ACC112 (cell line): Measurements from ENCODE around the gene CDH24.

ENCODE experiments used
- H2AFZ ChIP-seq: fragments of 200-600 bp; sonication (generic); one replicate; pipeline ENCODE4 v1.6.0; 2017; ENCODE audit warnings: antibody characterized with exemption, low read length; ENCODE audit not compliant: unreplicated experiment
- H3K27ac ChIP-seq: fragments of 200-600 bp; sonication (generic); 2 replicates; pipeline ENCODE4 v1.5.1; 2014; ENCODE audit warnings: low read depth, mild to moderate bottlenecking, antibody characterized with exemption, low read length, moderate library complexity
- H3K27me3 ChIP-seq: fragments of 200-600 bp; sonication (generic); 2 replicates; pipeline ENCODE4 v1.6.1; 2014; ENCODE audit warnings: mild to moderate bottlenecking, antibody characterized with exemption, low read length, moderate library complexity, mixed read lengths; ENCODE audit not compliant: insufficient read depth
- H3K36me3 ChIP-seq: fragments of 200-600 bp; sonication (generic); 2 replicates; pipeline ENCODE4 v1.6.1; 2016; ENCODE audit warnings: mild to moderate bottlenecking, antibody characterized with exemption, low read length, moderate library complexity, mixed read lengths; ENCODE audit not compliant: insufficient read depth
- H3K4me1 ChIP-seq: fragments of 200-600 bp; sonication (generic); one replicate; pipeline ENCODE4 v1.6.1; 2016; ENCODE audit warnings: low read length, mixed read lengths; ENCODE audit not compliant: insufficient read depth, unreplicated experiment, control insufficient read depth
- H3K4me3 ChIP-seq: fragments of 200-600 bp; sonication (generic); 2 replicates; pipeline ENCODE4 v1.5.1; 2014; ENCODE audit warnings: mild to moderate bottlenecking, low read depth, low read length
- H3K79me2 ChIP-seq: fragments of 200-600 bp; sonication (generic); one replicate; pipeline ENCODE4 v1.6.0; 2016; ENCODE audit warnings: low read length; ENCODE audit not compliant: control insufficient read depth, unreplicated experiment, insufficient read depth

The CDH24 gene

DNA sequence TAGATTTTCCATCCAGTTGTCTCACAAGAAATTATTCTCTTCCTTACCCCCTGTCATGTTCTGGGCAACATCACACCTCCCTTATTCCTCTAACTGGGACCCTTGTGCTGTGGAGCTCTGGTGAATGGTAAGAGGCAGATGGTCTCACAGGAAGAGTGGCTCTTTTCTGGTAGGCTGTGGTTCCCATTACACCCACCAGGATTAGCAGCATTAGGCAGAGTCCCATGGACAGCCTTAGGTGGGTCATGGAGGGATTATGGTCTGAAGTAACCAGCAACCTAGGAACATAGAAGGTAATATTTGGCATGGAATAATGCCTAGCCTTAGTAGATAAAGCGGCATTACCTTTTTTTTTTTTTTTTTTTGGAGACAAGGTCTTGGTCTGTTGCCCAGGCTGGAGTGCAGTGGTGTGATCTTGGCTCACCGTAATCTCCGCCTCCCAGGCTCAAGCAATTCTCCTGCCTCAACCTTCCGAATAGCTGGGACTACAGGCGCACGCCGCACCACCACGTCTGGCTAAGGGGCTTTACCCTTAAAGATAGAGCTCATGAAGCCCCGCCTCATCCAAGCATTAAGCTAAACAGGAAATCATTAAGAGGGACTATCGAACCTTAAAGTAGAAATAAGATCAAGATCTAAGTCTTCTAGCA lies 42.0 kb upstream of the CDH24 start:
- no peak overlapping the region for H3K27ac ChIP-seq
- H3K79me2 ChIP-seq: peaks cover 40% of the 10 kb centered on the region
- H3K27me3 ChIP-seq: no peaks in the 10 kb centered on the region
- no peak overlapping the region for H3K4me3 ChIP-seq
- H3K36me3 ChIP-seq: peaks cover 20% of the 10 kb centered on the region
- H3K4me1 ChIP-seq: peaks cover 14% of the 10 kb centered on the region
- H2AFZ ChIP-seq: no peak overlapping the region

DNA sequence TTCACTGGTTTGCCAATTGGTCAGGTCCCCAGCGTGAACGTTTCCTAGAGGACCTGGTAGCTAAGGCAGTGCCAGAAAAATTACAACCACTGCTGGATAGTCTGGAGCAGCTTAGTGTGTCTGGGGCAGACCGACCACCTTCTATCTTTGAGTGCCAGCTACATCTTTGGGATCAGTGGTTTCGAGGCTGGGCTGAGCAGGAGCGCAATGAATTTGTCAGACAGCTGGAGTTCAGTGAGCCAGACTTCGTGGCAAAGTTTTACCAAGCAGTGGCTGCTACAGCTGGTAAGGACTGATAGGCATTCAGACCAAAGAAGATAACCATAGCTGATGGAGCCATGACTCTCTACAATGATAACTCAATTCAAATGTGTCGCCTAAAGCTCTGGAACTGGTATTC lies 40.5 kb upstream of the CDH24 start:
- peaks cover 24% of the 10 kb centered on the region for H3K4me1 ChIP-seq
- H2AFZ ChIP-seq: no peak overlapping the region
- peaks cover 26% of the 10 kb centered on the region for H3K36me3 ChIP-seq
- H3K4me3 ChIP-seq: peak overlapping the region; percentile 83
- H3K27me3 ChIP-seq: no peaks in the 10 kb centered on the region
- no peak overlapping the region for H3K27ac ChIP-seq
- H3K79me2 ChIP-seq: peaks cover 56% of the 10 kb centered on the region

DNA sequence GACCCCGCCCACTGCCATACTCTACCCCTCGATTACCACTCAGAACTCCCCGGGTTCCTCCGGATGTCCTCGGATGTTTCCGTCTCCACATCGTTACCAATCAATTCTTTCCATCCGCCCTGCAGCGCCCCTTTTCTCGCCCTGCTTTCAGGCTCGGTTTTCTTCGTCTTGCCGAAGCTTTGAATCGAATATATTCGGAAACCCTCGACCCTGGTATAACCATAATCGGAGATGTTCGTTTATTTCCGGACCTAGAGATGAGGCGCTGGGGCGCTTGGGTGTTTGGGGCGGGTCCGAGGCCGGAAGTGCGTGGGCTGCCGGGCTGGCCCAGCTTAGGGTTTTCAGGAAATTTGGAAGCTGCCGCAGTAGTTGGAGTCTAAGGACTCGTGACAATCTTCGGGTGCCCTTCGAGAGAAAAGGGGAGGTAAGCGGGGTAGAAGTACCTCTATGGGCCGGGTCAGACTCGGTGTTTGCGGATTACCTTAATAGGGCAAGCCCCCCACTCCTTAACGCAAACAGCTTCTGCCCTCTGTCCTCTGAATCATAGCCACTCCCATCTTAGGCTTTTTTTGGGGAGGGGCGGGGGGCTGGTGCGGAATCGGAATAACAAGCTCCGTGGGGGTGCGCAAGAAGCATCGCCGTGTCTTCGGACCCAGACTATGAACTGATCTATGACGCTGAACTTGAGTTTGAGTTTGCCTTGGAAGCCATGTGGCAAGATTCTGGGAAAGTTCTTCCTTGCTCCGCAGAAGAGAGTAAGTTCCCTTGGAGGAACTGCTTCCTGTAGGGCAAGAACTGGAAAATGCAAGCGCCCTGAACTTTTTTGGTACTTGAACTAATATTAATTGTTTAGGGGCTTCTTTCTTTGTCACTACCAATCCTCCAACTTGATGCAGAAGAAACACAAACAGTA lies 38.1 kb upstream of the CDH24 start, which contains the start of gene C14orf119:
Gene C14orf119 (plus strand): TSS at position 310 of the 913 bp plus-strand sequence. CDS start 2,154 bp downstream, outside the sequence.
- H3K36me3 ChIP-seq: peaks cover 33% of the 10 kb centered on the region
- H3K27ac ChIP-seq: peak within 1 kb of the TSS; percentile 88
- peaks cover 33% of the 10 kb centered on the region for H3K4me1 ChIP-seq
- H3K79me2 ChIP-seq: peaks cover 73% of the 10 kb centered on the region
- peak within 1 kb of the TSS; percentile 83 for H3K4me3 ChIP-seq
- H2AFZ ChIP-seq: peak within 1 kb of the TSS; percentile 83
- no peaks in the 10 kb centered on the region for H3K27me3 ChIP-seq

DNA sequence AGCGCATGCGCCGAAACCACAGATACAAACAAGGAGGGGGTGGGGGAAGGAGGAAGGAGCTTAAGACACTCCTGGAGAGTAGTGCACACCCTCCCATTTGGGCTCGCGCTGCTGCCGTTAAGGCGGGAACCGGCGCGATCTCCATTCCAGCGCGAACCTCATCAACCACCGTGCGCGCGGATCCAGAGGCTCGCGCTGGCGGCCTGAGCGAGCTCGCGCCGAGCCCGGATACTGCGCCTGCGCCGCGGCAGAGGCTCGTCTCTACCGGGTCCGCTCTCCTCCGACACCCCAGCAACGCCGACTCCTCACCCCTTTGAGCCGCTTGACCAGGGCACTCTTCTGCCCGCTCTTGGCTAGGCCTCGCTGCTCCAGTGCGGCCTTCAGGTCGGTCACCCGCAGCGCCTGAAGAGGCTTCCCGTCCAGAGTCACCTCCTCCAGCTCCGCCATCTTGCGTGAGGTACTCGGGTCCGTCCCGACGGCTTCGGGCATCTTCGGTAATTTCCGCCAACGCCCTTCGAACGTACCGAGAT lies 37.4 kb upstream of the CDH24 start, which contains the start of gene ACIN1:
Gene ACIN1 (minus strand): TSS at position 471 of the 530 bp plus-strand sequence. CDS start 24 bp downstream, at position 447.
- Histone ChIP-seq H3K27ac (peak within 1 kb of the TSS; percentile 88), H3K4me3 (peak within 1 kb of the TSS; percentile 83), H3K79me2 (peaks cover 80% of the 10 kb centered on the region), H2AFZ (peak within 1 kb of the TSS; percentile 83), H3K27me3 (no peaks in the 10 kb centered on the region), H3K4me1 (peaks cover 33% of the 10 kb centered on the region), H3K36me3 (peaks cover 40% of the 10 kb centered on the region)

DNA sequence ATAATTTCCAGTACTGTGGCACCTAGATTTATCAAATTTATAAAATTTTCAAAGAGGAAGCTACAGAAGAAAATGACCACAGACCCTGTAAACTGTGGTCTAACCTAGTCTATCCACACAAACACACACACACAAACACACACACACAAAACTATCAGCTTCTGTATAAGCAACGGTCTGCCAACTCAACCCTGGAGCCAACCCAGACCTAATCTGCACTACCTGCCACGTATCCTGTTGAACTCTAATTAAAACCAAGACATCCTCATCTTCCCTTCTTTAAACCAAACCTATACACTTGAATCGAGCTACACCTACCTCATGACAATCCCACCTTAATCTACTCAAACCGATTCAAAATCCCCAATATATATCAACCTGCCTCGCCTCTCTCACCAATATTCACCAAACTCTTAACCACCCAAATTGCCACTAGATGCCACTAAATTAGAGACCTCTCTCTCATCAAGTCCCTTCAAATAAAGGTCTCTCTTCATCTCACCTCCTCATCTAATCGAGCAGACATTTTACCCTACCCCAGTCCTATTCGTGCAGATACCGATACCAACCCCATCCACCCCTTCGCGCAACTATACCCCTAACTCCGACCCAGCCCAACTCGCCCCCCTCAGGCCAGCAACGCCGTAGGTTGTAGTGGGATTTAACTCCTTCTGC lies 36.8 kb upstream of the CDH24 start:
- peaks cover 44% of the 10 kb centered on the region for H3K36me3 ChIP-seq
- peak overlapping the region; percentile 83 for H2AFZ ChIP-seq
- H3K4me1 ChIP-seq: peaks cover 33% of the 10 kb centered on the region
- H3K79me2 ChIP-seq: peaks cover 76% of the 10 kb centered on the region
- H3K27ac ChIP-seq: peak overlapping the region; percentile 88
- H3K4me3 ChIP-seq: peak overlapping the region; percentile 83
- no peaks in the 10 kb centered on the region for H3K27me3 ChIP-seq

DNA sequence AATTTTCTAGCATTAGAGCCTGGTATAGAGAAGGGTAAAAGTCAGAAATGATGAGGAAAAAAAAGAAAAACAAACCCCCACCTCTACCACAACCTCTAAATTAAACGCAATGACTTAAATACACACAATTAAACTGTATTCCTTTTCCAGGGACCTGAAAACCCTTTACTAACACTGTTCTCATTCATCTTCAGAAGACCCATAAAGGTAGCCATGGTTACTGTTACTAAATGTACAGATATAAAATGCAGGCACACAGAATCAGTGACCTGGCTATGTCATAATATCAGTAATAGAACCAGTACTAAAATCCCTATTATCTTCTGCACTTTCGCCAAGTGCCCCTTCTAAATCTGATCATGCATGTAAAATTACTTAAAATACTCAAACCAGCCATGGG lies 36.2 kb upstream of the CDH24 start:
- peak overlapping the region; percentile 83 for H3K4me3 ChIP-seq
- H3K27me3 ChIP-seq: no peaks in the 10 kb centered on the region
- peaks cover 33% of the 10 kb centered on the region for H3K4me1 ChIP-seq
- peaks cover 73% of the 10 kb centered on the region for H3K79me2 ChIP-seq
- H3K27ac ChIP-seq: no peak overlapping the region; the same call in 1 of the 2 replicates
- peaks cover 41% of the 10 kb centered on the region for H3K36me3 ChIP-seq
- no peak overlapping the region for H2AFZ ChIP-seq

DNA sequence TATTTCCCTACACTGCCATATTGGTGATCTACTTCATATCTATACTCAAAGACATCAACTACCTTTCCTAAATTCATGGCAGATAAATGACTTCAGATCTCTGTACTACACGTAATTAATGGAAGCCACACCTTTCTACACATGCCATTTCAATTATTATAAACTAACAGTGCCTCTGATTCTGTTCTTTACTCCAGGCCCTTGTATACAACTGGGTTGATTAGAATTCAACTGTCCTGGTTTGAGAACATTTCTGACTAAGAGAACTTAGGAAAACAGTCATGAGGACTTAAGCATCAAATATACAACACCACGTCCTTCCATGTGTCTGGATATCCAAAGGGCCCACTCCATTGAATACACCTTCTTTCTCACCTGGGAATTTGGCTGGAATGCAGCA lies 35.8 kb upstream of the CDH24 start:
- H3K36me3 ChIP-seq: peaks cover 41% of the 10 kb centered on the region
- no peak overlapping the region for H2AFZ ChIP-seq
- H3K27ac ChIP-seq: no peak overlapping the region
- H3K27me3 ChIP-seq: no peaks in the 10 kb centered on the region
- H3K4me1 ChIP-seq: peaks cover 33% of the 10 kb centered on the region
- H3K4me3 ChIP-seq: peak overlapping the region; percentile 83
- H3K79me2 ChIP-seq: peaks cover 70% of the 10 kb centered on the region

DNA sequence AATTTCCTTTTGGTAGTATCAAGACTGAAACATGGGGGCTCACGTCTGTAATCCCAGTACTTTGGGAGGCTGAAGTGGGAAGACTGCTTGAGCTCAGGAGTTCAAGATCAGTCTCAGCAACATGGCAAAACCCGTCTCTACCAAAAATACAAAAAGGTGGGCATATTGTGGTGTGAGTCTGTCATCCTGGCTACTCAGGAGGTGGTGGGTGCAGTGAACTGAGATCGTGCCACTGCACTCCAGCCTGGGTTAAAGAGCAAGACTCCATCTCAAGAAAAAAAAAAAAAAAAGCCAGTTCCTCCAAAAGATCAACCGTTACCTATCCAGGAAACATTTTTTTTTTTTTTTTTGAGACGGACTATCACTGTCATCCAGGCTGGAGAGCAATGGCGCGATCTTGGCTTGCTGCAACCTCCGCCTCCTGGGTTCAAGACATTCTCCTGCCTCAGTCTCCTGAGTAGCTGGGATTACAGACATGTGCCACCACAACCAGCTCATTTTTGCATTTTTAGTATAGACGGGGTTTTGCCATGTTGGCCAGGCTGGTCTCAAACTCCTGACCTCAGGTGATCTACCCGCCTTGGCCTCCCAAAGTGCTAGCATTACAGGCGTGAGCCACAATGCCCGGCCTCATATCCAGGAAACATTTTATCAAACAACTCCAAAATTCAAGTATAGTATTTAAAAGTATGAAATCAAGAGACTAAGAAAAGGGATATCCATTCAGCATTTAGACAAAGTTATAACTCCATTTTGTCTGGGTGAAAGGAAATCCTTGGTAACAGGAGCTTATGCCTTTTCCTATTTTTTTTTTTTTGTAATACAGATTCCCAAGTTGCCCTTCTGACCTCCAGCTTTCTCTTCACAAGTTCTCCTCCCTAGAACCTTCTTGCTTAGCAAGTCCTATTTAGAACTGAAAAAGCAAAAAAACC lies 34.2 kb upstream of the CDH24 start:
- no peak overlapping the region for H3K27ac ChIP-seq
- peaks cover 67% of the 10 kb centered on the region for H3K79me2 ChIP-seq
- H2AFZ ChIP-seq: no peak overlapping the region
- peaks cover 37% of the 10 kb centered on the region for H3K36me3 ChIP-seq
- no peak overlapping the region for H3K4me3 ChIP-seq
- no peaks in the 10 kb centered on the region for H3K27me3 ChIP-seq
- peaks cover 22% of the 10 kb centered on the region for H3K4me1 ChIP-seq

DNA sequence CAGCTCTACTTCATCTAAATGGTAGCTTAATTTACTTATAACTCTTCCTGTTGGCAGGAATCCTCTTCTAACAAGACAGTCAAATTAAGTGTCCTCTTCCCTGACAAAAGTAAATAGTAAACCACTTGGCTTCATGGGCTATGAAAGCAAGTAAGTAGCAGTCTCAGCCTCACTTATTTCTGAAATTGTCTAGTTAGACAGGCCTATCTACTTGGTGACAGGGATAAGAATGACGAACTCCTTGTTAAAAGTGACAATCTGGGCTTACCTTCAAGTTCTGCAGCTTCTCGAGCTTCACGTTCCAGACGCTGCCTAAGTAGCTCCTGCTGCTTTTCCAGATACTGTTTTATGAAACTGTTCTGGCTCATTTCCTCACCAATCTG lies 32.9 kb upstream of the CDH24 start:
- H3K27me3 ChIP-seq: no peaks in the 10 kb centered on the region
- no peak overlapping the region for H3K4me3 ChIP-seq
- H2AFZ ChIP-seq: no peak overlapping the region
- H3K27ac ChIP-seq: no peak overlapping the region
- peaks cover 66% of the 10 kb centered on the region for H3K79me2 ChIP-seq
- peaks cover 39% of the 10 kb centered on the region for H3K36me3 ChIP-seq
- peaks cover 31% of the 10 kb centered on the region for H3K4me1 ChIP-seq
